Type B pancreatic cell (in vitro differentiated cells): ENCODE results near the gene COL26A1. TPM values are rescaled to one million over a fixed set of nuclear protein-coding genes. Genes with fewer than 3 reads are reported as not detected.
"Not testable (repeated sequence)": the region's sequence is repeated elsewhere in the genome, so short reads cannot be mapped to it uniquely, and the experiment has no call there.

Experiments used
- DNase-seq: peaks from one replicate; pipeline ENCODE4 v3.0.0; 2021; ENCODE audit warnings: mixed read lengths; ENCODE audit not compliant: unreplicated experiment; ENCODE audit errors: extremely low spot score
- H3K27ac Mint-ChIP-seq: 2 replicates; pipeline ENCODE4 v1.8.0; 2021; ENCODE audit warnings: mild to moderate bottlenecking, mixed read lengths
- H3K27me3 Mint-ChIP-seq: 2 replicates; pipeline ENCODE4 v1.8.0; 2021; ENCODE audit warnings: mixed read lengths
- H3K36me3 Mint-ChIP-seq: 2 replicates; pipeline ENCODE4 v1.8.0; 2021; ENCODE audit warnings: mixed read lengths
- H3K4me1 Mint-ChIP-seq: one replicate; pipeline ENCODE4 v1.8.0; 2021; ENCODE audit warnings: mixed read lengths; ENCODE audit not compliant: unreplicated experiment
- H3K4me3 Mint-ChIP-seq: 2 replicates; pipeline ENCODE4 v1.8.0; 2021; ENCODE audit warnings: mild to moderate bottlenecking, mixed read lengths
- H3K9me3 Mint-ChIP-seq: 2 replicates; pipeline ENCODE4 v1.8.0; 2021; ENCODE audit warnings: mixed read lengths
- CTCF ChIP-seq: fragments of 200-600 bp; sonication (generic); conservative IDR thresholded peaks from 2 replicates; pipeline ENCODE4 v1.5.0; 2021; ENCODE audit warnings: antibody characterized with exemption, mild to moderate bottlenecking
- total RNA-seq: library from RNA; stranded (reverse); gene quantifications from 2 replicates; pipeline ENCODE4 v1.2.1, GENCODE V29; 2021; ENCODE audit warnings: low replicate concordance

COL26A1 gene
- total RNA-seq, 1 donor from 2014 or later, result 47.9 TPM

DNA sequence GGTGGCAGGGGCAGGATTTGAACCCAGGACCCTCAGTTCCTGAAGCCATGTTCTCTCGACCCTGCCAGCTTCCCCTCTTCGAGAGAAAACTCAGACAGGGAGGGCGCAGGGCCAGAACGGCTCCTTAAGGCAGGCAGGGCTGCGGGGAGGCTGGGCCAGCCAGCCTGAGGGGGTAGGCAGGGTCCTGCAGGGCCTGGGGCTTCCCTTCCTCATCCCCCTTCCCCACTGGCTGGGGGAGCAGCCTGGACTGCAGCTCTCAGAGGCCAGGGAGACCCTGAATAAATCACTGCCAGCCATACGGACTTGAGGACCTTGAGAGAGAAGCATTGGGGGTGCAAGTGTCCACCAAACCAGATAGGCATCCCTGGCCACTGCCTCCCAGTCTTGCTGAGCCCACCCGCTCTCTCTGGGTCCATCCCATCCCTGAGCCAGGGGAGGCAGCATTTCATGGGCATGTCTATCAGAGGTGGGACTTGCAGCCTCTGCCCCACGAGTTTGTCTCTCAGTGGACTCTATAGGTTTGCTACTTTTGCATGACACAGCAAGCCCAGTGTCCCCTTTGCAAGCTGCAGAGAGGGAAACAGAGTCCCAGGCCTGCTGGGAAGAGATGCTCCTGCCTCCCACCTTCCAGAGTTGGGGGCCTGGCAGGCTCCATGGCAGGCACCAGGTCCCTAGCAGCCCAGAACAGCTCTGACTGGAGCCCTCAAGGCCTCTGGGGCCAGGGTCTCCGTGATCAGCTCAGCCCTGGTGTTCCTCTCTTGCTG lies 195.5 kb downstream of the COL26A1 start:
- H3K27ac Mint-ChIP-seq, result no peak overlapping the region
- no peaks in the 10 kb centered on the region for H3K9me3 Mint-ChIP-seq
- H3K4me3 Mint-ChIP-seq, result no peak overlapping the region
- peaks cover 6% of the 10 kb centered on the region for H3K27me3 Mint-ChIP-seq
- no peak for DNase-seq
- no peak for TF ChIP-seq CTCF
- peaks cover 3% of the 10 kb centered on the region for H3K4me1 Mint-ChIP-seq
- peaks cover 7% of the 10 kb centered on the region for H3K36me3 Mint-ChIP-seq

DNA sequence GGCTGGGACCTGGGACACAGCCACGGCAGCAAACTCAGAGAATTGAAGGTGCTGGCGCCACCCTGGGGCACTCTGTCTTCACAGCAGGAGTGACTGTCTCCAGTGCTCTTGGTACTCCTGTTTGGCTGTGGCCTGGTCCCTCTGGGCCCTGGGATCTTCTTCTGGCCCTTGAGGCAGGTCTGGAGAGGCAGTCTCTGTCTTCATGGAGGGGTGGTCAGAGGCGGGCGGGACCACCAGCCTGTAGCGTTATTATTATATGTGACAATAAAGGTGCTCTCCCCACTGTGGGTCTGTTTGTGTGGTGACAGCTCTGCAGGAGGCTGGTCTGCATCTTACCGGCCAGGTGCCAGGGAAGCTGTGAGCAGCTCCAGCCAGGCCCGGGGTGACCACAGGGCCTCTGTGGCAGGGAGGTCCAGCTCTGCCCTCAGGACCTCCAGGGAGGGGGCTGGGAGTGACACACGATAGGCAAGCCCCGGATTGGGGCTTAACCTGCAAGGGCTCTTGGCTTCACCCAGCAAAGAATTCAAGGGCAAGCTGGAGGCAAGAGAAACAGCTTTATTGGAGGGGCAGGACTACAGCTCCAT lies 196.2 kb downstream of the COL26A1 start:
- TF ChIP-seq CTCF, result no peak
- peaks cover 3% of the 10 kb centered on the region for H3K4me1 Mint-ChIP-seq
- H3K27ac Mint-ChIP-seq, result no peak overlapping the region
- peaks cover 6% of the 10 kb centered on the region for H3K27me3 Mint-ChIP-seq
- no peak for DNase-seq
- no peak overlapping the region for H3K4me3 Mint-ChIP-seq
- H3K9me3 Mint-ChIP-seq, result no peaks in the 10 kb centered on the region
- H3K36me3 Mint-ChIP-seq, result peaks cover 7% of the 10 kb centered on the region

- Mint-ChIP-seq H3K9me3 (no peaks in the 10 kb centered on the region), H3K36me3 (peaks cover 7% of the 10 kb centered on the region), H3K4me3 (no peak overlapping the region), H3K27me3 (peaks cover 11% of the 10 kb centered on the region), H3K27ac (no peak overlapping the region), H3K4me1 (peaks cover 8% of the 10 kb centered on the region)
- no peak for DNase-seq
- no peak for TF ChIP-seq CTCF
These were observed 196.9 kb downstream of the COL26A1 start for GRCh38 chr7:101559586-101559985.

DNA sequence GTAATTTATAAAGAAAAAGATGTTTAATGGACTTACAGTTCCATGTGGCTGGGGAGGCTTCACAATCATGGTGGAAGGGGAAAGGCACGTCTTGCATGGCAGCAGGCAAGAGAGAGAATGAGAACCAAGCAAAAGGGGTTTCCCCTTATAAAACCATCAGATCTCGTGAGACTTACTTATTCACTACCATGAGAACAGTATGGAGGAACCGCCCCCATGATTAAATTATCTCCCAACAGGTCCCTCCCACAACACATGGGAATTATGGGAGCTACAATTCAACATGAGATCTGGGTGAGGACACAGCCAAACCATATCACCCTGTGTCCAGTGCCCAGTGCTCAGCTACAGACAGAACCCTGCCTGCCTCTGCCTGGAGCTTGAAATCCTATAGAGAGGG lies 197.3 kb downstream of the COL26A1 start:
- H3K36me3 Mint-ChIP-seq, H3K27ac Mint-ChIP-seq, H3K4me3 Mint-ChIP-seq, DNase-seq, H3K9me3 Mint-ChIP-seq, H3K4me1 Mint-ChIP-seq: not testable (repeated sequence)
- H3K27me3 Mint-ChIP-seq, result peaks cover 13% of the 10 kb centered on the region

DNA sequence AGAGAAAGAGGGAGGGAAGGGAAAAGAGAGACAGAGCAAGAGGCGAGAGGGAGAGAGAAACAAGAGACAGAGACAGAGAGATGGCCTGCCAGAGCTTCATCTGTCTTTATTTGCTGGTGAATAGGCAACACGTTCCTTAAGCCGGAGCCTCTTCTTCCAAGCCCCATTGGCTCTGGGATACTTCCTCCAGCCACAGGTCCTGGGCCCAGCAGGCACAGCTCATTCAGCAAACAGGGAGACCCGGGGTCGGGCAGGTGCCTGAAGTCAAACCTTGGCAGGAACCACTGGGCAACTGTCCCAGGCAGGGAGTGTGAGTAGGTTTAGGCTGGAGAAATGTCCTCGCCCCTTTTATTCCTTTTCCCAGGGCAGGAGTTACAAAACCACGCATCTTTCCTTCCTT lies 198.2 kb downstream of the COL26A1 start:
- Mint-ChIP-seq H3K36me3 (peaks cover 7% of the 10 kb centered on the region), H3K27me3 (peaks cover 13% of the 10 kb centered on the region), H3K27ac (no peak overlapping the region), H3K4me3 (no peak overlapping the region), H3K4me1 (peaks cover 8% of the 10 kb centered on the region), H3K9me3 (no peaks in the 10 kb centered on the region)
- no peak for TF ChIP-seq CTCF
- no peak for DNase-seq

DNA sequence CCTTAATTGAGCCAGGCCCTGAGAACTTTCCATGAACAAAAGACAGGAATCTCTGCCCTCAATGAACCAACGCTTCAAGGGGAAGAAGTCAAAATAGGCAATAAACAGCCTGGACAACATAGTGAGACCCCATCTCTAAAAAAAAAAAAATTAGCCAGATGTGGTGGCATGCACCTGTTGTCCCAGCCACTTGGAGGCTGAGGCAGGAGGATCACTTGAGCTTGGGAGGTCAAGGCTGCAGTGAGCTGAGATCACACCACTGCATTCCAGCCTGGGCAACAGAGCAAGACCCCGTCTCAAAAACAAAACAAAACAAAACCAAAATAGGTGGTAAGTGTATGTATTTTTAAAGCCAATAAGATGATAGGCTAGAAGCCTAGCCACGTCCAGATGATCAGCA lies 198.6 kb downstream of the COL26A1 start:
- H3K9me3 Mint-ChIP-seq, H3K36me3 Mint-ChIP-seq, H3K27ac Mint-ChIP-seq, H3K4me1 Mint-ChIP-seq, H3K4me3 Mint-ChIP-seq, DNase-seq: not testable (repeated sequence)
- H3K27me3 Mint-ChIP-seq, result peaks cover 13% of the 10 kb centered on the region
